Activated naive CD4-positive, alpha-beta T cell treated with anti-CD3 and anti-CD28 coated beads, Interleukin-2, amount 10 ng/mL, durations not matched to agents 7 days and 5 days (primary cell): ENCODE measurements around the gene IL17REL.

Experiments used
- CTCF ChIA-PET: fragments of 350-600 bp; sonication (Branson Sonifier 250); formaldehyde crosslinking; loops from one replicate; lab custom pipeline; 2021; ENCODE audit warnings: antibody characterized with exemption; lab: Charles Lee
- DNase-seq: peaks from one replicate; pipeline ENCODE4 v3.0.0-alpha.2; 2020
- H3K27ac Mint-ChIP-seq: one replicate; pipeline ENCODE4 v1.8.0; 2021; ENCODE audit warnings: mild to moderate bottlenecking, moderate library complexity, mixed read lengths
- H3K27me3 Mint-ChIP-seq: one replicate; pipeline ENCODE4 v1.8.0; 2021; ENCODE audit warnings: mild to moderate bottlenecking, mixed read lengths
- H3K36me3 Mint-ChIP-seq: one replicate; pipeline ENCODE4 v1.8.0; 2021; ENCODE audit warnings: mixed read lengths
- H3K4me1 Mint-ChIP-seq: one replicate; pipeline ENCODE4 v1.8.0; 2021; ENCODE audit warnings: mixed read lengths
- H3K4me3 Mint-ChIP-seq: one replicate; pipeline ENCODE4 v1.8.0; 2021; ENCODE audit warnings: mild to moderate bottlenecking, moderate library complexity, mixed read lengths
- H3K9me3 Mint-ChIP-seq: one replicate; pipeline ENCODE4 v1.8.0; 2021; ENCODE audit warnings: mixed read lengths

Gene IL17REL

DNA sequence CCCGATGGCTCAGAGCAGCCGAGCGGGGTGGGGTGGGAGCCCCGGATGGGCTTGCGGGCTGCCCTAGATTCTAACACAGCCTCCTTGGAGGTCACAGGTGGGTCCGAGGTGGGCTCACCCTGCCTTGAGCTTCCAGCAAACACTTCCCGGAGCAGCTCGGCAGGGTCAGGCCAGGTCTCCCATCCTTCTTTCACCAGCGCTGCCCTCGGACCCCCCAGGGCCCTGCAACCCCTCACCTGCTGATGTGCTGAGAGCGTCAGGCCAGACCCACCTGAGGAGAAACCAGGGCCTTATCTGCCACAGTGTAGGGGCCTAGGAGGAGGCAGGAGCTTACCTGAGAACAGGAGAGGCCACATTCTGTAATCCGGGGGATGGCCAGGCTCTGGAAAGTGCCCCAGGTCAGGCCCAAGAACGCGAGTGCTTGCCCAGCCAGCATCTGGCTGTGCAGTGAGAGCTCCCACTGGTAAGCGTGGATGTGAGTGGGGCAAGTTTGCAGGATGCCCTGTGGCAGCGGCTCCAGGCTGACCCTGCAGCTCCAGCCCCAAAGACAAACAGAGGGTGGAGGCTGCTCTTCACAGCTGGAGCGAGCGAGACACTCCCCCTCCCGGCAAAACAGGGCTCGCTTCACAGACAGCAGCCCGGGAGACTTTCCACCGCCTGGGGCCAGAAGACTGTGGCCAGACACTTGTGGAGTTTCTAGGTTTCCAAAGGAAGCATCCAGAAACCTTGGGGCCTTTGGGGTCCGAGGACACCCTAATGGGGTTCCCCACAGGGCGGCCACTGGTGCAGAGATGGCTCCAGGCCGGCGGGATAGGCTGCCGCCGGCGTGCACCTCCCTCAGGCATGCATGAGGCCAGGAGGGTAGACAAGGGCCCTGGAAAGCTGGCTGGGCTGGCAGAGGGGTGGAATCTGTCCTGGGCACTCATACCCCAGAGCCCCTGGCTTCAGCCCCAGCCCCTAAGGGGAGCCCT lies at the start of gene IL17REL:
Gene IL17REL, minus strand, starts transcription at position 555 of the 971 bp plus-strand sequence. Its CDS starts 119 bp downstream, at position 436.
- DNase-seq = no peak
- H3K4me1 Mint-ChIP-seq = peaks cover 22% of the 10 kb centered on the region
- CTCF ChIA-PET = no interaction called here
- H3K27me3 Mint-ChIP-seq = peaks cover 71% of the 10 kb centered on the region
- H3K9me3 Mint-ChIP-seq = no peaks in the 10 kb centered on the region
- no peak within 1 kb of the TSS for H3K27ac Mint-ChIP-seq
- H3K36me3 Mint-ChIP-seq = no peaks in the 10 kb centered on the region
- no peak within 1 kb of the TSS for H3K4me3 Mint-ChIP-seq

- H3K27ac Mint-ChIP-seq = no peak overlapping the region
- no peaks in the 10 kb centered on the region for H3K36me3 Mint-ChIP-seq
- no peak overlapping the region for H3K4me3 Mint-ChIP-seq
- peaks cover 39% of the 10 kb centered on the region for H3K27me3 Mint-ChIP-seq
- CTCF ChIA-PET = no interaction called here
- H3K9me3 Mint-ChIP-seq = no peaks in the 10 kb centered on the region
- DNase-seq = no peak
- no peaks in the 10 kb centered on the region for H3K4me1 Mint-ChIP-seq
Observed at GRCh38 chr22:50061824-50062355, 49.3 kb upstream of the IL17REL start.

DNA sequence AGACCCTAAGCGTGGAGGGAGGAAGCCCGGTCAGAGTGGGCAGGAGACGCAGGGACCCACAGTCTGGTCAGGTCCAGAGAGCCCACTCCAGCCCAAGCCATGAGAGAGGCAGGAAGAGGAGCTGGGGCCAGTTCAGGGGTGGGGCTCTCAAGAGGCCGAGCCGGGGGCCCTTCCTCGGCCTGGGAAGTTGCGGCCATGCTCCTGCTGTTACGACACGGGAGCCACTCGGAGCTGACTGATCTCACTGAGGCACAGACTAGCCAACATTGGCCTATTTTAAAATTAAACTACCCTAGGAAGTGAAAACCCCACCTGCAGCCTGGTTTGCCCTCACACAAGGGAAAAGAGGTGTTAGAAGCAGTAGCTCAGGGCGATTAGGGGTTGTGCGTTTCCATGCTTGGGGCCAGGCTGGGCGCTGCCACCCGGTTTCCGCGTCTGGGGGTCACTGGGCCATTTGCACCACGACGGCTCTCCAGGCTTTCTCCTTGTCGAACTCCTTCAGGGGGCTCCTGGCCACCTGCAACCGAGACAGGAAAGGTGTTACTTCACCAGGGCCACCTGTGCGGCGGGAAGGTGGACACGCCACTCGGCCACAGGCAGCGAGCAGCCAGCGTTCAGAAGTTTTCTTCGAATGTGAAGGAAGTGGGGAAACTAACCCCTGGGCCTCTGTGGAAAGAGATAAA lies 48.7 kb upstream of the IL17REL start:
- Mint-ChIP-seq H3K36me3 (no peaks in the 10 kb centered on the region), H3K9me3 (no peaks in the 10 kb centered on the region), H3K27me3 (peaks cover 45% of the 10 kb centered on the region), H3K27ac (no peak overlapping the region), H3K4me1 (no peaks in the 10 kb centered on the region), H3K4me3 (no peak overlapping the region)
- CTCF ChIA-PET = no interaction called here
- no peak for DNase-seq

DNA sequence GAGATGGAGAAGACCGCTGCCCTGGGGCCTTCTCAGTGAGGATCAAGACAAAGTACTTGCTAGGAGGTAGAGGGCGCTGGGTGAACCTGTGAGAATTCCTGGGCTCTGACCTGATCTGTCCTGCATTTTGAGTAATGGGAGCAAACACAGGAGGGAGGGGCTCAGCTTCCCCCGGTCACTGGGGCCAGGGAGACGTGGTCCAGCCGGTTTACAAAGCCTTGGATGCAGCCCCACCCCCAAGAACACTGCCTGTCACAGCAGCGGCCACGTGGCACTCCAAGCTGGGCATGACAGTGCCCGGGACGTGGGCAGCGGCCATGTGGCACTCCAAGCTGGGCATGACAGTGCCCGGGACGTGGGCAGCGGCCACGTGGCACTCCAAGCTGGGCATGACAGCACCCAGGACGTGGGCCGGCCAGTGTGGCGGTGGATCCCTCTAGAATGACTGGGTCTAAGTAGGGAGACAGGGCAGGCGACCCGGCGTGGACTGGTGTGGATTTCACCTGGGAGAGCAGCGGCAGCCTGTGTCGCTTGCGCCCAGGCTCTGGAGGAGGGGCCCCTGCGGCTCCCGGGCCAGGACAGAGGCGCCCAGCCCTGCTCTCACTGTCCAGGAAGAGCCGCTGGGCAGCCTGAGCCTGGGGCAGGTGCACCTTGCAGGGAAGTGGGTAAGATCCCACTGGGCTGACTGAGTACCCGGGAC lies 48.0 kb upstream of the IL17REL start:
- no peak for DNase-seq
- H3K9me3 Mint-ChIP-seq = no peaks in the 10 kb centered on the region
- H3K27me3 Mint-ChIP-seq = peaks cover 52% of the 10 kb centered on the region
- H3K27ac Mint-ChIP-seq = no peak overlapping the region
- H3K4me1 Mint-ChIP-seq = no peaks in the 10 kb centered on the region
- CTCF ChIA-PET = no interaction called here
- no peak overlapping the region for H3K4me3 Mint-ChIP-seq
- no peaks in the 10 kb centered on the region for H3K36me3 Mint-ChIP-seq

GRCh38 chr22:50059881-50060262 lies 47.3 kb upstream of the IL17REL start:
- no peaks in the 10 kb centered on the region for H3K36me3 Mint-ChIP-seq
- DNase-seq = no peak
- H3K27ac Mint-ChIP-seq = no peak overlapping the region
- CTCF ChIA-PET = no interaction called here
- H3K9me3 Mint-ChIP-seq = no peaks in the 10 kb centered on the region
- peaks cover 59% of the 10 kb centered on the region for H3K27me3 Mint-ChIP-seq
- no peaks in the 10 kb centered on the region for H3K4me1 Mint-ChIP-seq
- H3K4me3 Mint-ChIP-seq = no peak overlapping the region

DNA sequence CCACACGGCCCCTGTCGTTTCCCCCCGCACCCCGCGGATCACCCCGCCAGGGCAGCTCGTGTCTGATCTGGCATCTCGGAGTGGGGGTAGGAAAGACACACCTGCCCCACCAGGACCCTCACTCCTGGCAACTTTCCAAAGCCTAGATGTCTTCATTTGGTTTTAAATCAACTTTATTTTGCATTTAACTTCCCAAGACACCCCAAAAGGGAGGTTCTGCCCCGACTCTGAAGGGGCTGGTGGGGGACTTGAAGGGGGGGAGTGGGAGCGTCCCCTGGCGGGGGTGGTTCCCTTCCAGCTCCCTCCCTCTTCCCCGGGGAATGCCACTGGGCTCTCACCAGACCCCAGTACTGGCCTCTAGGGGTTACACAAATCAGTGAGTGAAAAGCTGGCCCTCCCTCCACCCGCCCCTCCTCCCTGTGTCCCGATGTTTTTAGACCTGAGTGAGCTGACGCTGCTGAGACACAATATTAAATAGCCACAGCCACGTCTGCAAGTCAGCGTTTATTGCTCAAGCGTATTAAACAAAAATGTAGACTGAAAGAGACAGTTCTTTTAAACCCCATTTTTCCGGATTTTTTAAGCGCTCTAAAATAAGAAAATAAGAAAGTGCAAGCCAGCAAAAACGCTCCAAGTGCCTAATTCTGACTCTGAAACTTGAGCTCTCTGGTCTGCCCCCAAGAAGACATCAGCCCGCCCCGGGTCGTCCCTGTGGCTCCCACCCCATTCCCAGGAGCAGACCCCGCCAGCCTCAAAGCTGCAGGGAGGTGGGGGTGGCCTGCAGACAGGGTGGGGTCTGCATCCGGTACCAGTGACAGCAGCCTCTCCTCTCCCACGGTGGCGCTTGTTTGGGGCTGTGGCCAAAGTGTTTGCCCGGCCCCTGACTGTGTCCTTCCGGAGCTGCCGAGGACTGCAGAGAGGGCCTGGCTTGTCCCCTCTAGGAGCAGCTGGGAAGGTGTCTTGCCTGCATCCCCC lies 46.6 kb upstream of the IL17REL start:
- H3K9me3 Mint-ChIP-seq = no peaks in the 10 kb centered on the region
- no peaks in the 10 kb centered on the region for H3K4me1 Mint-ChIP-seq
- peaks cover 64% of the 10 kb centered on the region for H3K27me3 Mint-ChIP-seq
- CTCF ChIA-PET = no interaction called here
- DNase-seq = no peak
- H3K4me3 Mint-ChIP-seq = no peak overlapping the region
- no peaks in the 10 kb centered on the region for H3K36me3 Mint-ChIP-seq
- H3K27ac Mint-ChIP-seq = no peak overlapping the region

DNA sequence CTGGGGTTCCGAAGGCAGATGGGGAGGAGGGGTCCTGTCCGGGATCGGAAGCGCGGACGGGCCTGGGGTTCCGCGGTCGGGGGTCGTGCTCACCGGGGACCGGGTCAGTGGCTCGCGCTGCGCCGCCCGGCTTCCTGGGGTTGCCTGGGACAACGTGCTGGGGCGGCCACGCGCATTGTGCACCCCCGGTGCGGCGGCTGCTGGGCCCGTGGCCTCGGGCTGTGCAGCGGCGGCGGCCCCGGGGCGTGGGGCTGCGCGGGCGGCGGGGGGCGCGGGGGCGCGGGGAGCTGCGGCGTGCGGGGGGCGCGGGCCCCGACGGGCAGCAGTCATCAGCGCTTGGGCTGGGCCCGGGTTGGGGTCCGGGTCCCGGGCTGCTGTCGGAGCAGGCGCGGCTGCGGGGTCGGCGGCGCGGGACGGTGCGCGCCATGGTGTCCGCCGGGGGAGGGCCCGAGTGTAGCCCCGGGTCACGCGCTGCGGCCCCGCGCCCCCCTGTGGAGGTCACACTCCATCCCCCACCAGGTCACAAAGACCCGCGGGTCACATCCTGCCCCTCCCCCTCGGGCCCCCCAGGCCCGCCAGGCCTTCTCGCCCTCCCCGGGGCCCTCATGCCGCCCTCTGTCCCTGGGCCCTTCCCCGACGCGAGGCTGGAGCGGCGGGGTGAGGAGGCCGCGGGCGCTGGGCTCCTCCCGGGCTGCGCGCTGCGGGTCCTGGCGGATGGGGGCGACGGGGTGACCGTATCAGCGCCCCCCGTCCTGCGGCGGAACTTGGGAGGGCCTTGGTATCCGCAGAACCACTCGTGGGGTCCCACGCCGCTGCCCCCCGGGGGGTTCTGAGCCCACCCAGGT lies 45.7 kb upstream of the IL17REL start, which contains the start of gene TTLL8:
Gene TTLL8, minus strand, starts transcription at position 238 of the 845 bp plus-strand sequence.
- no peaks in the 10 kb centered on the region for H3K4me1 Mint-ChIP-seq
- no peak for DNase-seq
- no peaks in the 10 kb centered on the region for H3K36me3 Mint-ChIP-seq
- H3K27me3 Mint-ChIP-seq = peaks cover 68% of the 10 kb centered on the region
- no peak within 1 kb of the TSS for H3K27ac Mint-ChIP-seq
- no peak within 1 kb of the TSS for H3K4me3 Mint-ChIP-seq
- peaks cover 5% of the 10 kb centered on the region for H3K9me3 Mint-ChIP-seq
- CTCF ChIA-PET = no interaction called here

- no peak overlapping the region for H3K4me3 Mint-ChIP-seq
Observed at GRCh38 chr22:50057278-50058060, 44.9 kb upstream of the IL17REL start.

GRCh38 chr22:50056214-50056972 lies 43.8 kb upstream of the IL17REL start:
- Mint-ChIP-seq H3K36me3 (no peaks in the 10 kb centered on the region), H3K4me3 (no peak overlapping the region), H3K27ac (peak overlapping the region; percentile 28), H3K4me1 (no peaks in the 10 kb centered on the region), H3K9me3 (peaks cover 7% of the 10 kb centered on the region), H3K27me3 (peaks cover 65% of the 10 kb centered on the region)
- DNase-seq = no peak
- CTCF ChIA-PET = no interaction called here

More at GRCh38 chr22:50057278-50058060, 44.9 kb upstream of the IL17REL start:
- CTCF ChIA-PET = no interaction called here
- no peak for DNase-seq
- H3K27ac Mint-ChIP-seq = no peak overlapping the region
- H3K36me3 Mint-ChIP-seq = no peaks in the 10 kb centered on the region
- peaks cover 68% of the 10 kb centered on the region for H3K27me3 Mint-ChIP-seq
- no peaks in the 10 kb centered on the region for H3K4me1 Mint-ChIP-seq
- peaks cover 7% of the 10 kb centered on the region for H3K9me3 Mint-ChIP-seq

DNA sequence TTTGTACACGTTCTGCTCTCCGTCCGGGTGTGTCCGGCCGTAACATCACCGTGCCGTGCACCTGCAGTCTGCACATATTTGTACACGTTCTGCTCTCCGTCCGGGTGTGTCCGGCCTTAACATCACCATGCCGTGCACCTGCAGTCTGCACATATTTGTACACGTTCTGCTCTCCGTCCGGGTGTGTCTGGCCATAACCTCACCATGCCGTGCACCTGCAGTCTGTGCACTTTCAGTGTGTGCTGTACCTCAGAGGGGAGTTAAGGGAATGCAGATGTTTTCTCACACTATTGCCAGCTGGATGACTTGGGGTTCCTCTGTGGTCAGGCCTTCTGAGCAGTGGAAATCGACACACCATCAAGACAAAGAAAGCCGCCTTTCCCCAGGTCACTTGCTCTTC lies 41.3 kb upstream of the IL17REL start:
- H3K9me3 Mint-ChIP-seq = peaks cover 7% of the 10 kb centered on the region
- H3K4me1 Mint-ChIP-seq = no peaks in the 10 kb centered on the region
- H3K27ac Mint-ChIP-seq = no peak overlapping the region
- DNase-seq = no peak
- H3K4me3 Mint-ChIP-seq = no peak overlapping the region
- H3K36me3 Mint-ChIP-seq = no peaks in the 10 kb centered on the region
- CTCF ChIA-PET = no interaction called here
- H3K27me3 Mint-ChIP-seq = peaks cover 42% of the 10 kb centered on the region

DNA sequence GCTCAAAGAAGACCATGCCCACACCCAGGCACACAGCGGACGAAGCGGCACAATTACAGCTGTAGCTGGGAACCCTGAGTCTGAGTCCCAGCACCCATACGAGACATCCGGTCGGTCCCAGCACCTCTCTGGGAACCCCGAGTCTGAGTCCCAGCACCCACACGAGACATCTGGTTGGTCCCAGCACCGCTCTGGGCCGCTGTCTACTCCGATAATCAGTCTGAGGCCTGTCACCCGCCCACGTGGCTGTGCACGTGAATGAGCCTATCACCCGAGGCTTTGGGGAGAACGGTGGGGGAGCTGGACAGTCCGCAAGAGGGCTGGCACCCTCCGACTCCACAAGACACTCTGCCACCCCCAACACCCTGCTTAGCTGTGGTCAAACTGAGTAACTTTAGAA lies 39.4 kb upstream of the IL17REL start:
- Mint-ChIP-seq H3K4me3 (no peak overlapping the region), H3K9me3 (peaks cover 7% of the 10 kb centered on the region), H3K27me3 (peaks cover 29% of the 10 kb centered on the region), H3K27ac (no peak overlapping the region), H3K36me3 (no peaks in the 10 kb centered on the region), H3K4me1 (no peaks in the 10 kb centered on the region)
- CTCF ChIA-PET = no interaction called here
- DNase-seq = no peak
